Astrocyte (in vitro differentiated cells and primary cell): ENCODE measurements around the gene PITPNM3. TPM values are rescaled to one million over a fixed set of nuclear protein-coding genes. Genes with fewer than 3 reads are reported as not detected.

Experiments
- DNase-seq: peaks from one replicate; pipeline ENCODE4 v3.0.0-alpha.2; 2010; ENCODE audit warnings: low read depth
- FAIRE-seq: peaks from 2 replicates; lab custom pipeline; 2011; peaks lifted over from hg19 to GRCh38; lab: Jason Lieb, UNC
- H2AFZ ChIP-seq: 2 replicates; pipeline ENCODE4 v1.6.0; 2012; ENCODE audit warnings: low read depth, low read length, inconsistent platforms
- H3K27ac ChIP-seq: 2 replicates; pipeline ENCODE4 v1.5.1; 2011; ENCODE audit warnings: low read depth, low read length, inconsistent platforms
- H3K27me3 ChIP-seq: 2 replicates; pipeline ENCODE4 v1.6.0; 2011; ENCODE audit warnings: low read length, inconsistent platforms; ENCODE audit not compliant: insufficient read depth
- H3K36me3 ChIP-seq: 2 replicates; pipeline ENCODE4 v1.5.1; 2011; ENCODE audit warnings: low read length, inconsistent platforms; ENCODE audit not compliant: insufficient read depth
- H3K4me1 ChIP-seq: 2 replicates; pipeline ENCODE4 v1.5.1; 2011; ENCODE audit warnings: low read length, inconsistent platforms; ENCODE audit not compliant: insufficient read depth
- H3K4me2 ChIP-seq: 2 replicates; pipeline ENCODE4 v1.6.0; 2012; ENCODE audit warnings: low read length, inconsistent platforms
- H3K4me3 ChIP-seq: 2 replicates; pipeline ENCODE4 v1.5.1; 2011; ENCODE audit warnings: low read depth, mild to moderate bottlenecking, low read length, inconsistent platforms; ENCODE audit not compliant: insufficient read depth
- H3K79me2 ChIP-seq: 2 replicates; pipeline ENCODE4 v1.6.0; 2012; ENCODE audit warnings: mild to moderate bottlenecking, low read length, inconsistent platforms; ENCODE audit not compliant: insufficient read depth
- H3K9ac ChIP-seq: 2 replicates; pipeline ENCODE4 v1.6.0; 2012; ENCODE audit warnings: mild to moderate bottlenecking, low read length, inconsistent platforms
- H3K9me3 ChIP-seq: 2 replicates; pipeline ENCODE4 v1.5.1; 2012; ENCODE audit warnings: low read depth, mild to moderate bottlenecking, low read length, inconsistent platforms; ENCODE audit not compliant: insufficient read depth
- H4K20me1 ChIP-seq: 2 replicates; pipeline ENCODE4 v1.6.0; 2012; ENCODE audit warnings: low read length, inconsistent platforms; ENCODE audit not compliant: insufficient read depth
- H3K27ac Mint-ChIP-seq: one replicate; pipeline ENCODE4 v1.8.0; 2021; ENCODE audit warnings: mild to moderate bottlenecking, mixed read lengths; ENCODE audit not compliant: unreplicated experiment
- H3K27me3 Mint-ChIP-seq: one replicate; pipeline ENCODE4 v1.8.0; 2021; ENCODE audit warnings: low read depth, mixed read lengths; ENCODE audit not compliant: unreplicated experiment
- H3K36me3 Mint-ChIP-seq: one replicate; pipeline ENCODE4 v1.8.0; 2021; ENCODE audit warnings: low read depth, mixed read lengths; ENCODE audit not compliant: unreplicated experiment
- H3K4me1 Mint-ChIP-seq: one replicate; pipeline ENCODE4 v1.8.0; 2021; ENCODE audit warnings: low read depth, mixed read lengths; ENCODE audit not compliant: unreplicated experiment
- H3K4me3 Mint-ChIP-seq: one replicate; pipeline ENCODE4 v1.8.0; 2021; ENCODE audit warnings: mild to moderate bottlenecking, moderate library complexity, mixed read lengths; ENCODE audit not compliant: unreplicated experiment
- H3K9me3 Mint-ChIP-seq: one replicate; pipeline ENCODE4 v1.8.0; 2021; ENCODE audit warnings: mild to moderate bottlenecking, mixed read lengths; ENCODE audit not compliant: unreplicated experiment
- CTCF ChIP-seq: IDR thresholded peaks from 2 replicates; pipeline ENCODE4 v1.5.1; 2011; ENCODE audit warnings: low read depth, mild to moderate bottlenecking, inconsistent platforms, low read length, moderate library complexity; ENCODE audit not compliant: insufficient read depth
- EZH2 ChIP-seq: IDR thresholded peaks from 2 replicates; pipeline ENCODE4 v1.6.1; 2012; ENCODE audit warnings: mild to moderate bottlenecking, low read length, inconsistent platforms; ENCODE audit not compliant: insufficient read depth
- total RNA-seq: library from RNA; stranded (reverse); gene quantifications from 2 replicates; pipeline ENCODE4 v1.2.1, GENCODE V29; 2021

Gene PITPNM3
- total RNA-seq, 1 donor from 2014 or later, result 1.3 TPM

GRCh38 chr17:6498901-6499540, 57.3 kb downstream of the PITPNM3 start:
- DNase-seq, result no peak
- Mint-ChIP-seq H3K27me3 (peaks cover 47% of the 10 kb centered on the region), H3K9me3 (no peaks in the 10 kb centered on the region)

GRCh38 chr17:6498356-6498755, 58.0 kb downstream of the PITPNM3 start:
- Histone ChIP-seq H3K9ac (no peak overlapping the region), H3K4me2 (no peak overlapping the region), H3K36me3 (no peaks in the 10 kb centered on the region), H3K4me3 (no peak overlapping the region), H3K9me3 (no peaks in the 10 kb centered on the region), H3K27me3 (peaks cover 4% of the 10 kb centered on the region), H3K79me2 (no peaks in the 10 kb centered on the region), H3K27ac (no peak overlapping the region), H3K4me1 (no peaks in the 10 kb centered on the region), H2AFZ (no peak overlapping the region), H4K20me1 (no peaks in the 10 kb centered on the region)
- Mint-ChIP-seq H3K36me3 (no peaks in the 10 kb centered on the region), H3K9me3 (no peaks in the 10 kb centered on the region), H3K27me3 (peaks cover 49% of the 10 kb centered on the region), H3K27ac (no peak overlapping the region), H3K4me3 (no peak overlapping the region), H3K4me1 (peaks cover 15% of the 10 kb centered on the region)
- TF ChIP-seq EZH2 (no peak), CTCF (no peak)
- FAIRE-seq (no peak), DNase-seq (no peak)

More at GRCh38 chr17:6498901-6499540, 57.3 kb downstream of the PITPNM3 start:
- Histone ChIP-seq H3K27ac (no peak overlapping the region), H3K36me3 (no peaks in the 10 kb centered on the region), H3K9ac (no peak overlapping the region), H3K4me3 (no peak overlapping the region), H2AFZ (no peak overlapping the region), H3K4me1 (no peaks in the 10 kb centered on the region), H3K9me3 (no peaks in the 10 kb centered on the region), H3K79me2 (no peaks in the 10 kb centered on the region), H4K20me1 (no peaks in the 10 kb centered on the region), H3K4me2 (no peak overlapping the region), H3K27me3 (peaks cover 4% of the 10 kb centered on the region)
- H3K4me3 Mint-ChIP-seq, result no peak overlapping the region
- no peak for TF ChIP-seq EZH2
- no peak for TF ChIP-seq CTCF
- FAIRE-seq, result no peak
- peaks cover 4% of the 10 kb centered on the region for H3K36me3 Mint-ChIP-seq
- H3K27ac Mint-ChIP-seq, result no peak overlapping the region
- peaks cover 15% of the 10 kb centered on the region for H3K4me1 Mint-ChIP-seq

- H3K4me1 ChIP-seq, result no peaks in the 10 kb centered on the region
- Mint-ChIP-seq H3K27me3 (peaks cover 55% of the 10 kb centered on the region), H3K4me1 (peaks cover 15% of the 10 kb centered on the region), H3K4me3 (no peak overlapping the region), H3K27ac (no peak overlapping the region), H3K9me3 (no peaks in the 10 kb centered on the region), H3K36me3 (no peaks in the 10 kb centered on the region)
- H3K4me2 ChIP-seq, result no peak overlapping the region
- no peak overlapping the region for H3K4me3 ChIP-seq
- no peaks in the 10 kb centered on the region for H3K79me2 ChIP-seq
- H3K27me3 ChIP-seq, result peaks cover 4% of the 10 kb centered on the region
- no peak for TF ChIP-seq EZH2
- TF ChIP-seq CTCF, result no peak
- no peak overlapping the region for H2AFZ ChIP-seq
- no peak overlapping the region for H3K9ac ChIP-seq
- no peaks in the 10 kb centered on the region for H3K9me3 ChIP-seq
- no peaks in the 10 kb centered on the region for H3K36me3 ChIP-seq
- FAIRE-seq, result no peak
- no peak overlapping the region for H3K27ac ChIP-seq
- DNase-seq, result no peak
- H4K20me1 ChIP-seq, result no peaks in the 10 kb centered on the region
These were observed 58.7 kb downstream of the PITPNM3 start for GRCh38 chr17:6497496-6498221.
